ENCODE measurements around the gene TOP2B. TPM values are rescaled to one million over a fixed set of nuclear protein-coding genes. Genes with fewer than 3 reads are reported as not detected.

Gene TOP2B
- total RNA-seq, 1 experiment from 2014 or later = 181 TPM

GRCh38 chr3:25582242-25582641 is 82.5 kb downstream of the TOP2B start:
- H3K79me2 ChIP-seq (ENCODE audit: insufficient read depth, low read length) = no peaks in the 10 kb centered on the region
- H3K27ac Mint-ChIP-seq = peak overlapping the region in 1 of 3 experiments; percentile 90; a peak in 3 of 7 replicates
- no peak overlapping the region for H3K27ac ChIP-seq (ENCODE audit: insufficient read length, low read depth, low read length)
- DNase-seq = no peak
- no peak overlapping the region for H2AK5ac ChIP-seq (ENCODE audit: insufficient read length, low read length)
- no peak overlapping the region for H3K9ac ChIP-seq (ENCODE audit: extremely low read depth, insufficient read length, low read length)
- H3K36me3 Mint-ChIP-seq (ENCODE audit: insufficient read depth in 1 of 3, low read depth in 3 of 3) = no peaks in the 10 kb centered on the region
- H3K4me2 ChIP-seq (ENCODE audit: insufficient read depth, insufficient read length, low read length) = no peak overlapping the region
- no peaks in the 10 kb centered on the region for H3K27me3 Mint-ChIP-seq (ENCODE audit: low read depth)
- H3K9me3 ChIP-seq (ENCODE audit: control insufficient read depth, low read depth, low read length) = no peaks in the 10 kb centered on the region
- no peaks in the 10 kb centered on the region for H3K9me3 Mint-ChIP-seq
- H3T11ph ChIP-seq (ENCODE audit: low read length) = no peak overlapping the region
- H3K4me3 Mint-ChIP-seq = no peak overlapping the region
- TF ChIP-seq CTCF (conservative IDR thresholded peaks at IDR 0.05) = no peak
- H3K56ac ChIP-seq (ENCODE audit: insufficient read length, low read depth, low read length) = no peak overlapping the region
- H3K18ac ChIP-seq (ENCODE audit: insufficient read length, low read depth, low read length) = no peak overlapping the region
- no peak overlapping the region for H3K4ac ChIP-seq (ENCODE audit: low read depth, low read length)
- H3K23ac ChIP-seq (ENCODE audit: insufficient read length, low read depth, low read length) = no peak overlapping the region
- no peak overlapping the region for H2BK120ac ChIP-seq (ENCODE audit: low read depth, low read length, poor library complexity, severe bottlenecking)
- no peaks in the 10 kb centered on the region for H3K79me1 ChIP-seq (ENCODE audit: insufficient read depth, low read depth, low read length, poor library complexity, severe bottlenecking)
- WGBS (ENCODE audit: extremely low coverage, insufficient read length, low lambda C conversion rate) = no CpG with 5 or more reads among the region's 2 CpGs
- H4K91ac ChIP-seq (ENCODE audit: insufficient read length, low read depth, low read length) = no peak overlapping the region
- no peak overlapping the region for H2BK5ac ChIP-seq (ENCODE audit: insufficient read length, low read length)
- H2BK12ac ChIP-seq (ENCODE audit: insufficient read length, low read depth, low read length) = no peak overlapping the region
- no peak overlapping the region for H2AFZ ChIP-seq (ENCODE audit: low read length)
- H2BK20ac ChIP-seq (ENCODE audit: low read depth, low read length, poor library complexity, severe bottlenecking) = no peak overlapping the region
- H4K8ac ChIP-seq (replicated peaks; ENCODE audit: insufficient read length, low read depth, low read length) = no peak overlapping the region
- no peaks in the 10 kb centered on the region for H3K4me1 ChIP-seq (ENCODE audit: insufficient read depth, low read length)
- H3K27me3 ChIP-seq (ENCODE audit: insufficient read depth, low read length) = no peaks in the 10 kb centered on the region
- no peak overlapping the region for H3K14ac ChIP-seq (ENCODE audit: insufficient read depth, low read length)
- H3K23me2 ChIP-seq (ENCODE audit: insufficient read length, low read depth, low read length, poor library complexity, severe bottlenecking) = no peaks in the 10 kb centered on the region
- no peak overlapping the region for H4K5ac ChIP-seq (ENCODE audit: insufficient read length, low read depth, low read length)
- peaks cover 9 to 11% of the 10 kb centered on the region in 2 experiments for H3K4me1 Mint-ChIP-seq
- no peaks in the 10 kb centered on the region for H4K20me1 ChIP-seq (ENCODE audit: control insufficient read depth, insufficient read depth, insufficient read length)
- H2BK15ac ChIP-seq (ENCODE audit: low read depth, low read length) = no peak overlapping the region
